K562 (cell line): ENCODE data around the gene EXOC4. TPM values are rescaled to one million over a fixed set of nuclear protein-coding genes. Genes with fewer than 3 reads are reported as not detected.

Source experiments
- ATAC-seq: fragments of 200-7000 bp; cut with Tn5 transposase; 3 replicates; pipeline ENCODE4 v1.9.1; 2020; ENCODE audit warnings: moderate library complexity
- BruUV-seq: library from RNA; stranded (reverse); fragments of 400-500 nt; replicated peaks from 2 replicates; lab custom pipeline; 2021; lab: Mats Ljungman, UMichigan
- CTCF ChIA-PET: fragments of 300-600 bp; formaldehyde crosslinking; extraction: SDS; loops from one replicate; lab custom pipeline; 2021; ENCODE audit warnings: low intra/inter-chr PET ratio; lab: Yijun Ruan, JAX
- POLR2A ChIA-PET: fragments of 300-600, 350-650 bp; sonication (Branson Sonifier 250); formaldehyde crosslinking; extraction: SDS; loops from one replicate; lab custom pipeline; 2021; ENCODE audit warnings: antibody characterized with exemption, inconsistent platforms; lab: Yijun Ruan, JAX
- DNase-seq, 4 experiments: peaks; one replicate each; pipeline versions ENCODE4 v3.0.0 to v3.0.0-alpha.2; 2011 to 2018; ENCODE audit warnings: low spot score in 3 of 4, mixed read lengths in 3 of 4; ENCODE audit errors: extremely low read depth in 1 of 4
- FAIRE-seq: peaks from 2 replicates; lab custom pipeline; 2011; peaks lifted over from hg19 to GRCh38; lab: Jason Lieb, UNC
- H2AFZ ChIP-seq: 2 replicates; pipeline ENCODE4 v1.6.0; 2011; ENCODE audit warnings: low read depth, low read length, control low read depth, inconsistent platforms
- H3K27ac ChIP-seq: fragments of 200-600 bp; 3 replicates; pipeline ENCODE4 v1.8.0; 2011; ENCODE audit warnings: low read depth, mild to moderate bottlenecking, control low read depth, inconsistent platforms, low read length, moderate library complexity, mixed read lengths; ENCODE audit errors: extremely low read depth
- H3K27me3 ChIP-seq, 2 experiments: fragments of 300-600 bp in 1 of 2; 2 replicates in 1 of 2; 3 replicates in 1 of 2; pipeline versions ENCODE4 v1.6.0 to v1.8.0; 2011; ENCODE audit warnings: inconsistent platforms in 2 of 2, low read length in 2 of 2, mild to moderate bottlenecking in 1 of 2, mixed read lengths in 1 of 2, moderate library complexity in 1 of 2; ENCODE audit not compliant: control insufficient read depth in 2 of 2, insufficient read depth in 2 of 2
- H3K36me3 ChIP-seq: fragments of 300-600 bp; 3 replicates; pipeline ENCODE4 v1.8.0; 2011; ENCODE audit warnings: mild to moderate bottlenecking, low read length, inconsistent platforms; ENCODE audit not compliant: control insufficient read depth, insufficient read depth
- H3K4me1 ChIP-seq, 2 experiments: fragments of 200-600 bp in 1 of 2; replicated peaks in 1 of 2; 2 replicates in 1 of 2; 3 replicates in 1 of 2; pipeline versions ENCODE4 v1.5.1 to v1.8.0; 2011; ENCODE audit warnings: inconsistent platforms in 2 of 2, low read length in 2 of 2, mild to moderate bottlenecking in 1 of 2, mixed read lengths in 1 of 2, moderate library complexity in 1 of 2; ENCODE audit not compliant: control insufficient read depth in 2 of 2, insufficient read depth in 2 of 2
- H3K4me2 ChIP-seq: 2 replicates; pipeline ENCODE4 v1.6.1; 2011; ENCODE audit warnings: low read length, control low read depth, inconsistent platforms, mixed read lengths; ENCODE audit not compliant: insufficient read depth
- H3K4me3 ChIP-seq: fragments of 200-600 bp; sonication (generic), shearing (Covaris generic); 2 replicates; pipeline ENCODE4 v1.5.1; 2016; ENCODE audit warnings: control low read depth, inconsistent platforms
- H3K79me2 ChIP-seq: fragments of 200-600 bp; 3 replicates; pipeline ENCODE4 v1.8.0; 2011; ENCODE audit warnings: low read length, inconsistent platforms; ENCODE audit not compliant: control insufficient read depth, insufficient read depth
- H3K9ac ChIP-seq, 2 experiments: 2 replicates each; pipeline versions ENCODE4 v1.6.0 to v1.6.1; 2011; ENCODE audit warnings: low read depth in 2 of 2, low read length in 2 of 2, control low read depth in 1 of 2, inconsistent platforms in 1 of 2, mild to moderate bottlenecking in 1 of 2, mixed read lengths in 1 of 2; ENCODE audit not compliant: insufficient read depth in 1 of 2
- H3K9me1 ChIP-seq: one replicate; pipeline ENCODE4 v1.6.0; 2011; ENCODE audit warnings: inconsistent platforms, mild to moderate bottlenecking, low read length, moderate library complexity; ENCODE audit not compliant: control insufficient read depth, insufficient read depth
- H3K9me3 ChIP-seq: replicated peaks from 2 replicates; pipeline ENCODE4 v1.5.1; 2011; ENCODE audit warnings: low read depth, low read length, inconsistent platforms; ENCODE audit not compliant: control insufficient read depth, insufficient read depth
- H4K20me1 ChIP-seq: replicated peaks from 2 replicates; pipeline ENCODE4 v1.6.1; 2011; ENCODE audit warnings: low read length, inconsistent platforms, mixed read lengths; ENCODE audit not compliant: control insufficient read depth, insufficient read depth
- CLOCK ChIP-seq: fragments of 250-450 bp; sonication (Bioruptor Pico); IDR thresholded peaks from 2 replicates; pipeline ENCODE4 v1.4.0; 2020; ENCODE audit warnings: mild to moderate bottlenecking, moderate library complexity, borderline replicate concordance
- EP400 ChIP-seq: fragments of 450-650 bp; IDR thresholded peaks from 2 replicates; pipeline ENCODE4 v1.6.1; 2017; ENCODE audit warnings: antibody characterized with exemption, mild to moderate bottlenecking, moderate library complexity
- FOXP1 ChIP-seq: sonication (generic); formaldehyde crosslinking; IDR thresholded peaks from 2 replicates; pipeline ENCODE4 v1.8.0; 2022; ENCODE audit warnings: mild to moderate bottlenecking, missing genetic modification reagents
- GTF3C2 ChIP-seq: IDR thresholded peaks from 3 replicates; pipeline ENCODE4 v1.6.1; 2011; ENCODE audit warnings: borderline replicate concordance, mild to moderate bottlenecking, moderate library complexity; ENCODE audit not compliant: insufficient read length; ENCODE audit errors: extremely low read depth
- HES1 ChIP-seq: fragments of 450-650 bp; IDR thresholded peaks from 2 replicates; pipeline ENCODE4 v1.6.1; 2016; ENCODE audit warnings: low read depth, mild to moderate bottlenecking, moderate library complexity
- PHF21A ChIP-seq: fragments of 450-650 bp; IDR thresholded peaks from 2 replicates; pipeline ENCODE4 v1.6.1; 2017; ENCODE audit warnings: low read depth, borderline replicate concordance
- PTBP1 ChIP-seq: fragments of 200-400 bp; formaldehyde crosslinking; IDR thresholded peaks from 2 replicates; pipeline ENCODE4 v1.6.1; 2017; ENCODE audit warnings: low read depth, low read length
- SMAD1 ChIP-seq: fragments of 150-350 bp; IDR thresholded peaks from 2 replicates; pipeline ENCODE4 v1.6.1; 2014; ENCODE audit warnings: low read length, low read depth; ENCODE audit not compliant: partially characterized antibody
- SNIP1 ChIP-seq: fragments of 450-650 bp; IDR thresholded peaks from 2 replicates; pipeline ENCODE4 v1.7.1; 2017; ENCODE audit warnings: low read depth, mild to moderate bottlenecking
- ZNF398 ChIP-seq: fragments of 250-450 bp; sonication (Bioruptor Pico); IDR thresholded peaks from 2 replicates; pipeline ENCODE4 v1.8.0; 2021; ENCODE audit warnings: moderate library complexity, mild to moderate bottlenecking, inconsistent platforms
- WGBS: fragments of 100-300 bp; shearing (Covaris generic); methylation state at CpG from one replicate; pipeline ENCODE4 v1.1.6; 2016; ENCODE audit warnings: low coverage, mixed read lengths; ENCODE audit not compliant: insufficient coverage; ENCODE audit errors: missing lambda C conversion rate; 5-methylcytosine and 5-hydroxymethylcytosine counted together
- in situ Hi-C: fragments of 300-500 bp; cut with MboI; formaldehyde crosslinking; loops from 4 replicates; pipeline ENCODE4 v1.15.0; 2018; ENCODE audit warnings: inconsistent platforms, mixed read lengths
- intact Hi-C: fragments of 100-400 bp; cut with micrococcal nuclease; formaldehyde crosslinking; loops from 2 replicates; pipeline ENCODE4 v1.14.2; 2022
- polyA plus RNA-seq, 8 experiments: library from polyadenylated mRNA; depleted of rRNA in 4 of 8; stranded (reverse) in 5 of 8; unstranded in 3 of 8; fragments of >200 nt; fragmentation: Nextera tagmentation in 2 of 8; fragmentation: Illumina TruSeq in 1 of 8; extraction: Ambion mirVana in 2 of 8; extraction: Trizol in 1 of 8; gene quantifications; 2 replicates each; pipeline versions ENCODE4 v1.2.1 to v1.2.3, GENCODE V29; 2011 to 2014; ENCODE audit warnings: inconsistent platforms in 1 of 8, missing spikeins in 1 of 8
- total RNA-seq, 7 experiments: library from RNA; depleted of rRNA in 6 of 7; stranded (reverse); fragments of >200 nt in 6 of 7; fragmentation: Illumina TruSeq in 2 of 7; extraction: Trizol in 2 of 7; gene quantifications; 2 replicates each; pipeline versions ENCODE4 v1.2.1 to v1.2.3, GENCODE V29; 2011 to 2021; ENCODE audit warnings: low replicate concordance in 1 of 7

The EXOC4 gene
- total and polyA plus RNA-seq, 9 of the 15 experiments (the other 6 are each of a cell fraction or from before 2014, with no cell fraction given), result 18.5 to 73.1 (median 46.6) TPM

- ChIA-PET POLR2A (no interaction called here), CTCF (no interaction called here)
- DNase-seq (no peak), FAIRE-seq (no peak), ATAC-seq (no peak)
- no peaks in the 10 kb centered on the region for H3K9me3 ChIP-seq
- no peak overlapping the region for H2AFZ ChIP-seq
- H3K27ac ChIP-seq, result no peak overlapping the region
- H3K27me3 ChIP-seq, result no peaks in the 10 kb centered on the region
- H3K4me3 ChIP-seq, result no peak overlapping the region
- H3K9ac ChIP-seq, result no peak overlapping the region
- H3K36me3 ChIP-seq, result no peaks in the 10 kb centered on the region
- TF ChIP-seq PTBP1 (no peak), GTF3C2 (no peak), SNIP1 (no peak), HES1 (no peak), SMAD1 (no peak), CLOCK (no peak), PHF21A (no peak), EP400 (no peak), FOXP1 (CRISPR knock-in tag) (no peak), ZNF398 (no peak)
- H3K79me2 ChIP-seq, result no peaks in the 10 kb centered on the region
- peaks cover 5% of the 10 kb centered on the region; the same call in 1 of the 2 replicates for H4K20me1 ChIP-seq
- in situ Hi-C loops, result no loop called here
- no peak overlapping the region for H3K4me2 ChIP-seq
- no TSS peak for BruUV-seq
- WGBS, result 25% methylated on average over 4 of the region's 4 CpGs
- intact Hi-C loops, result no loop called here
- no peaks in the 10 kb centered on the region for H3K4me1 ChIP-seq
- no peaks in the 10 kb centered on the region for H3K9me1 ChIP-seq
Measured at GRCh38 chr7:133602291-133602690, 349.4 kb downstream of the EXOC4 start.
